HEK293 (cell line): ENCODE measurements around the gene WDR53.
A peak's percentile ranks its signal among the peaks of the same experiment; 100 is the strongest.

Source experiments
- CTCF ChIA-PET: fragments of 350-600 bp; formaldehyde crosslinking; extraction: SDS; loops from one replicate; lab custom pipeline; 2021; ENCODE audit warnings: antibody characterized with exemption; lab: Yijun Ruan, JAX
- POLR2A ChIA-PET: fragments of 300-600 bp; formaldehyde crosslinking; extraction: SDS; loops from one replicate; lab custom pipeline; 2020; ENCODE audit warnings: antibody characterized with exemption, inconsistent platforms; lab: Yijun Ruan, JAX
- H3K27ac ChIP-seq: fragments of 200-500 bp; sonication (Bioruptor generic); 2 replicates; pipeline ENCODE4 v1.5.1; 2014; ENCODE audit warnings: low read depth, low read length, control low read depth, inconsistent platforms; ENCODE audit errors: extremely low read depth
- H3K36me3 ChIP-seq, 2 experiments: fragments of 200-500 bp in 1 of 2; sonication (Bioruptor generic) in 1 of 2; 1 replicate in 1 of 2; 2 replicates in 1 of 2; pipeline ENCODE4 v1.5.1; 2014 to 2017; ENCODE audit warnings: inconsistent platforms in 2 of 2, low read length in 2 of 2; ENCODE audit not compliant: control insufficient read depth in 2 of 2, insufficient read depth in 1 of 2
- H3K4me1 ChIP-seq: fragments of 200-500 bp; sonication (Bioruptor generic); 2 replicates; pipeline ENCODE4 v1.5.1; 2014; ENCODE audit warnings: mild to moderate bottlenecking, low read length, inconsistent platforms; ENCODE audit not compliant: control insufficient read depth, insufficient read depth
- H3K4me3 ChIP-seq: 2 replicates; pipeline ENCODE4 v1.5.1; 2011; ENCODE audit warnings: low read depth, mild to moderate bottlenecking, control low read depth, low read length, moderate library complexity
- H3K9me3 ChIP-seq: fragments of 200-500 bp; sonication (Bioruptor generic); 2 replicates; pipeline ENCODE4 v1.5.1; 2014; ENCODE audit warnings: low read depth, low read length, inconsistent platforms; ENCODE audit not compliant: control insufficient read depth, insufficient read depth
- KLF16 ChIP-seq: fragments of 450-650 bp; formaldehyde crosslinking; IDR thresholded peaks from 2 replicates; pipeline ENCODE4 v1.5.1; 2017; ENCODE audit warnings: missing biosample characterization, missing genetic modification characterization
- OVOL3 ChIP-seq: fragments of 450-650 bp; formaldehyde crosslinking; IDR thresholded peaks from 2 replicates; pipeline ENCODE4 v1.5.1; 2016; ENCODE audit warnings: missing biosample characterization, missing genetic modification characterization
- PRDM1 ChIP-seq: fragments of 450-650 bp; formaldehyde crosslinking; IDR thresholded peaks from 2 replicates; pipeline ENCODE4; 2016; ENCODE audit warnings: missing biosample characterization, missing genetic modification characterization
- SCRT1 ChIP-seq: fragments of 450-650 bp; formaldehyde crosslinking; IDR thresholded peaks from 2 replicates; pipeline ENCODE4 v1.5.1; 2016; ENCODE audit warnings: missing biosample characterization, missing genetic modification characterization, borderline replicate concordance
- SETDB1 ChIP-seq: IDR thresholded peaks from one replicate; pipeline ENCODE4 v1.6.1; 2017; ENCODE audit warnings: mild to moderate bottlenecking, low read length, moderate library complexity, mixed read lengths; ENCODE audit not compliant: insufficient read length
- ZNF121 ChIP-seq: fragments of 450-650 bp; formaldehyde crosslinking; IDR thresholded peaks from 2 replicates; pipeline ENCODE4 v1.5.1; 2016; ENCODE audit warnings: missing biosample characterization, missing genetic modification characterization
- ZNF174 ChIP-seq: fragments of 450-650 bp; formaldehyde crosslinking; IDR thresholded peaks from 2 replicates; pipeline ENCODE4 v1.5.0; 2017; ENCODE audit warnings: missing biosample characterization, mild to moderate bottlenecking, missing genetic modification characterization
- ZNF623 ChIP-seq: fragments of 450-650 bp; formaldehyde crosslinking; IDR thresholded peaks from 2 replicates; pipeline ENCODE4 v1.5.1; 2016; ENCODE audit warnings: missing biosample characterization, missing genetic modification characterization
- TF ChIP-seq, protein P1 (sequence below): fragments of 450-650 bp; formaldehyde crosslinking; conservative IDR thresholded peaks from 2 replicates; pipeline ENCODE4 v1.5.1; 2016; ENCODE audit warnings: low read depth, missing biosample characterization, missing genetic modification characterization

The WDR53 gene

DNA sequence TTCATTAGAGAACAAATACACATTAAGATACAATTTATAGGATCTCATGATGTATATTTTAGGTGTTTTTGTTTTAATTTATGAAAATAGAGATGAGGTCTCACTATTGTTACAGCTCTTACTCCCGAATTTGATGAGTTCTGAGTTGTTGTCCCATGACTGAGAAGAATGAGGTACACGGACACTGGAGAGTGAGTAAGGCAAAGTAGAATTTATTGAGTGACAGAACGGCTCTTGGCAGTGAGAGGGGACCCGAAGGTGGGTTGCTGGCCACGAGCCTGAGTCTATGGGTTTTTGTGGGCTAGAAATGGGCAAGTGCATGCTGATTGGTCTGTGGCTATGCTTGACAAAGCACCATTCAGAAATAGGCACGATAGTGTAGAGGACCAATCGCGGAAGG, 61.7 kb downstream of the WDR53 start:
- ChIA-PET POLR2A (no interaction called here), CTCF (interaction anchor here (0.5 to 0.7 kb wide), 2 partner anchors 12 to 111 kb away, joined by 3 read pairs; no protein-coding TSS in a partner anchor)
- no peaks in the 10 kb centered on the region for H3K36me3 ChIP-seq
- no peak overlapping the region for H3K27ac ChIP-seq
- TF ChIP-seq SETDB1: peak; percentile 93
- TF ChIP-seq, protein P1, sequence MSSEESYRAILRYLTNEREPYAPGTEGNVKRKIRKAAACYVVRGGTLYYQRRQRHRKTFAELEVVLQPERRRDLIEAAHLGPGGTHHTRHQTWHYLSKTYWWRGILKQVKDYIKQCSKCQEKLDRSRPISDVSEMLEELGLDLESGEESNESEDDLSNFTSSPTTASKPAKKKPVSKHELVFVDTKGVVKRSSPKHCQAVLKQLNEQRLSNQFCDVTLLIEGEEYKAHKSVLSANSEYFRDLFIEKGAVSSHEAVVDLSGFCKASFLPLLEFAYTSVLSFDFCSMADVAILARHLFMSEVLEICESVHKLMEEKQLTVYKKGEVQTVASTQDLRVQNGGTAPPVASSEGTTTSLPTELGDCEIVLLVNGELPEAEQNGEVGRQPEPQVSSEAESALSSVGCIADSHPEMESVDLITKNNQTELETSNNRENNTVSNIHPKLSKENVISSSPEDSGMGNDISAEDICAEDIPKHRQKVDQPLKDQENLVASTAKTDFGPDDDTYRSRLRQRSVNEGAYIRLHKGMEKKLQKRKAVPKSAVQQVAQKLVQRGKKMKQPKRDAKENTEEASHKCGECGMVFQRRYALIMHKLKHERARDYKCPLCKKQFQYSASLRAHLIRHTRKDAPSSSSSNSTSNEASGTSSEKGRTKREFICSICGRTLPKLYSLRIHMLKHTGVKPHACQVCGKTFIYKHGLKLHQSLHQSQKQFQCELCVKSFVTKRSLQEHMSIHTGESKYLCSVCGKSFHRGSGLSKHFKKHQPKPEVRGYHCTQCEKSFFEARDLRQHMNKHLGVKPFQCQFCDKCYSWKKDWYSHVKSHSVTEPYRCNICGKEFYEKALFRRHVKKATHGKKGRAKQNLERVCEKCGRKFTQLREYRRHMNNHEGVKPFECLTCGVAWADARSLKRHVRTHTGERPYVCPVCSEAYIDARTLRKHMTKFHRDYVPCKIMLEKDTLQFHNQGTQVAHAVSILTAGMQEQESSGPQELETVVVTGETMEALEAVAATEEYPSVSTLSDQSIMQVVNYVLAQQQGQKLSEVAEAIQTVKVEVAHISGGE (tag by site-specific recombination): no peak
- H3K9me3 ChIP-seq: no peaks in the 10 kb centered on the region
- H3K4me3 ChIP-seq: no peak overlapping the region
- no peaks in the 10 kb centered on the region for H3K4me1 ChIP-seq

DNA sequence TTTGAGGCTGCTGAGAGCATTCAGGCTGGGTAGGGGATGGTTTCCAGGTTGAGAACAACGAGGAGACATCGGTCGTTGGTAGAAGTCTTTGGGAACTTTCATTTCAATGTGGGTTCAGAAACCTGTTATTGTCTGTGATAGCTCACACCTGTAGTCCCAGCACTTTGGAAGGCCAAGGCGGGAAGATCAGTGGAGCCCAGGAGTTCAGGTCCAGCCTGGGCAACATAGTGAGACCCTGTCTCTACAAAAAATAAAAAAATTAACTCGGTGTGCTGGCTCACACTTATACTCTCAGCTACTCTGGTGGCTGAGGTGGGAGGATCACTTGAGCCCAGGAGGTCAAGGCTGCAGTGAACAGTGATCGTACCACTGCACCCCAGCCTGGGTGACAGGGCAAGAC, 63.8 kb downstream of the WDR53 start:
- H3K9me3 ChIP-seq: no peaks in the 10 kb centered on the region
- ChIA-PET CTCF (interaction anchor here (0.8 kb wide), 2 partner anchors 14 to 18 kb away, joined by 3 to 5 read pairs; no protein-coding TSS in a partner anchor), POLR2A (no interaction called here)
- no peak overlapping the region for H3K27ac ChIP-seq
- H3K4me1 ChIP-seq: no peaks in the 10 kb centered on the region
- H3K4me3 ChIP-seq: no peak overlapping the region
- no peaks in the 10 kb centered on the region for H3K36me3 ChIP-seq
- TF ChIP-seq PRDM1 (tag by site-specific recombination) (no peak), ZNF623 (no peak), KLF16 (tag by site-specific recombination) (no peak), ZNF121 (tag by site-specific recombination) (peak; percentile 79; the same call in 1 of the 2 replicates), ZNF174 (tag by site-specific recombination) (no peak), SCRT1 (tag by site-specific recombination) (no peak), OVOL3 (tag by site-specific recombination) (no peak)
